ENCODE results near the gene SRBD1. TPM values are rescaled to one million over a fixed set of nuclear protein-coding genes. Genes with fewer than 3 reads are reported as not detected.

The SRBD1 gene
- total RNA-seq, 8 experiments from 2014 or later: 17.0 to 27.1 (median 20.4) TPM

- no peaks in the 10 kb centered on the region for H3K4me1 ChIP-seq (replicated peaks in 1 of 2)
- WGBS, 10 experiments: 20 to 79% (median 56%) methylated on average over 1 of the region's 1 CpG; no CpG with 5 or more reads in 4 of the 10 experiments
- no peak overlapping the region for H3K4me3 ChIP-seq
- H3K27ac ChIP-seq: no peak overlapping the region
- in situ Hi-C loops (cut with MboI; ENCODE audit: low pct_unique_long_range_greater_than_20kb in 2 of 9, low sequenced_read_pairs in 9 of 9, unreplicated experiment in 9 of 9): loop anchor here in 4 of 9 experiments (25.0 kb wide), 3 partner anchors 159 to 1284 kb away; partner anchors contain the start of gene MCFD2 (in 1 of the 4)
- no peak for ATAC-seq (replicated peaks in 6 of 8)
Measured at GRCh38 chr2:45627911-45628310, 16.8 kb upstream of the SRBD1 start.

GRCh38 chr2:45626387-45627221, 15.5 kb upstream of the SRBD1 start:
- Histone ChIP-seq H3K4me1 (replicated peaks in 1 of 2) (no peaks in the 10 kb centered on the region), H3K4me3 (no peak overlapping the region), H3K27ac (no peak overlapping the region)
- ATAC-seq (replicated peaks in 6 of 8): peak in 1 of 8 experiments; percentile 48
- in situ Hi-C loops (cut with MboI; ENCODE audit: low pct_unique_long_range_greater_than_20kb in 2 of 9, low sequenced_read_pairs in 9 of 9, unreplicated experiment in 9 of 9): loop anchor here in 4 of 9 experiments (25.0 kb wide), 3 partner anchors 161 to 1286 kb away; partner anchors contain the start of gene MCFD2 (in 1 of the 4)
- 73 to 85% (median 81%) methylated on average over 1 to 7 of the region's 8 CpGs for WGBS, 10 experiments

GRCh38 chr2:45625824-45626223, 14.8 kb upstream of the SRBD1 start:
- H3K4me1 ChIP-seq (replicated peaks in 1 of 2): no peaks in the 10 kb centered on the region
- no peak overlapping the region for H3K27ac ChIP-seq
- no peak for ATAC-seq (replicated peaks in 6 of 8)
- in situ Hi-C loops (cut with MboI; ENCODE audit: low pct_unique_long_range_greater_than_20kb in 2 of 9, low sequenced_read_pairs in 9 of 9, unreplicated experiment in 9 of 9): loop anchor here in 4 of 9 experiments (25.0 kb wide), 3 partner anchors 161 to 1286 kb away; partner anchors contain the start of gene MCFD2 (in 1 of the 4)
- no peak overlapping the region for H3K4me3 ChIP-seq

GRCh38 chr2:45623098-45623497, 12.0 kb upstream of the SRBD1 start:
- in situ Hi-C loops (cut with MboI; ENCODE audit: low pct_unique_long_range_greater_than_20kb in 2 of 9, low sequenced_read_pairs in 9 of 9, unreplicated experiment in 9 of 9): no loop called here
- peak in 1 of 8 experiments; percentile 58 for ATAC-seq (replicated peaks in 6 of 8)
- WGBS, 10 experiments: 52 to 100% (median 75%) methylated on average over 1 to 3 of the region's 3 CpGs; no CpG with 5 or more reads in 2 of the 10 experiments
- no peak overlapping the region for H3K27ac ChIP-seq
- no peak overlapping the region for H3K4me3 ChIP-seq
- H3K4me1 ChIP-seq (replicated peaks in 1 of 2): no peaks in the 10 kb centered on the region

GRCh38 chr2:45622336-45623075, 11.4 kb upstream of the SRBD1 start:
- Histone ChIP-seq H3K4me3 (no peak overlapping the region), H3K4me1 (replicated peaks in 1 of 2) (no peaks in the 10 kb centered on the region), H3K27ac (no peak overlapping the region)
- ATAC-seq (replicated peaks in 6 of 8): peak in 2 of 8 experiments; percentile 50 to 86
- WGBS, 10 experiments: 27 to 96% (median 88%) methylated on average over 3 to 6 of the region's 6 CpGs
- in situ Hi-C loops (cut with MboI; ENCODE audit: low pct_unique_long_range_greater_than_20kb in 2 of 9, low sequenced_read_pairs in 9 of 9, unreplicated experiment in 9 of 9): no loop called here

GRCh38 chr2:45617496-45617895, 6.4 kb upstream of the SRBD1 start:
- H3K27ac ChIP-seq: no peak overlapping the region
- in situ Hi-C loops (cut with MboI; ENCODE audit: low pct_unique_long_range_greater_than_20kb in 2 of 9, low sequenced_read_pairs in 9 of 9, unreplicated experiment in 9 of 9): no loop called here
- ATAC-seq (replicated peaks in 6 of 8): no peak
- H3K4me3 ChIP-seq: no peak overlapping the region
- no peaks in the 10 kb centered on the region for H3K4me1 ChIP-seq (replicated peaks in 1 of 2)
- WGBS, 10 experiments: 33 to 80% (median 55%) methylated on average over 1 to 2 of the region's 2 CpGs; no CpG with 5 or more reads in 1 of the 10 experiments

- peak in 3 of 8 experiments; percentile 39 to 81 (median 49) for ATAC-seq (replicated peaks in 6 of 8)
Measured at GRCh38 chr2:45616658-45617411, 5.8 kb upstream of the SRBD1 start.

GRCh38 chr2:45614871-45615415, 3.9 kb upstream of the SRBD1 start:
- no peak for ATAC-seq (replicated peaks in 6 of 8)
- no peak overlapping the region for H3K27ac ChIP-seq
- H3K4me3 ChIP-seq: no peak overlapping the region
- peaks cover 2 to 7% of the 10 kb centered on the region in 2 donors for H3K4me1 ChIP-seq (replicated peaks in 1 of 2)
- 0 to 100% (median 50%) methylated on average over 1 to 3 of the region's 3 CpGs; no CpG with 5 or more reads in 2 of the 10 experiments for WGBS, 10 experiments
- in situ Hi-C loops (cut with MboI; ENCODE audit: low pct_unique_long_range_greater_than_20kb in 2 of 9, low sequenced_read_pairs in 9 of 9, unreplicated experiment in 9 of 9): no loop called here

More at GRCh38 chr2:45616658-45617411, 5.8 kb upstream of the SRBD1 start:
- Histone ChIP-seq H3K4me3 (no peak overlapping the region), H3K4me1 (replicated peaks in 1 of 2) (peaks cover 0 to under 1% of the 10 kb centered on the region in 2 donors), H3K27ac (no peak overlapping the region)
- WGBS, 10 experiments: 0 to 100% (median 58%) methylated on average over 1 to 4 of the region's 4 CpGs
- in situ Hi-C loops (cut with MboI; ENCODE audit: low pct_unique_long_range_greater_than_20kb in 2 of 9, low sequenced_read_pairs in 9 of 9, unreplicated experiment in 9 of 9): no loop called here

- no peak overlapping the region for H3K27ac ChIP-seq
- WGBS, 10 experiments: 0 to 100% (median 60%) methylated on average over 1 of the region's 1 CpG; no CpG with 5 or more reads in 5 of the 10 experiments
- peaks cover 5 to 10% of the 10 kb centered on the region in 2 donors for H3K4me1 ChIP-seq (replicated peaks in 1 of 2)
- no peak for ATAC-seq (replicated peaks in 6 of 8)
- H3K4me3 ChIP-seq: no peak overlapping the region
- in situ Hi-C loops (cut with MboI; ENCODE audit: low pct_unique_long_range_greater_than_20kb in 2 of 9, low sequenced_read_pairs in 9 of 9, unreplicated experiment in 9 of 9): no loop called here
Measured at GRCh38 chr2:45614330-45614729, 3.3 kb upstream of the SRBD1 start.

GRCh38 chr2:45612731-45613130, 1.7 kb upstream of the SRBD1 start:
- ATAC-seq (replicated peaks in 6 of 8): no peak
- H3K4me3 ChIP-seq: no peak overlapping the region
- H3K27ac ChIP-seq: no peak overlapping the region
- WGBS, 10 experiments: 6 to 100% (median 89%) methylated on average over 1 to 2 of the region's 2 CpGs; no CpG with 5 or more reads in 2 of the 10 experiments
- in situ Hi-C loops (cut with MboI; ENCODE audit: low pct_unique_long_range_greater_than_20kb in 2 of 9, low sequenced_read_pairs in 9 of 9, unreplicated experiment in 9 of 9): no loop called here
- peaks cover 5 to 10% of the 10 kb centered on the region in 2 donors for H3K4me1 ChIP-seq (replicated peaks in 1 of 2)

GRCh38 chr2:45612285-45612684, 1.2 kb upstream of the SRBD1 start:
- no peak overlapping the region for H3K4me3 ChIP-seq
- WGBS, 10 experiments: 50 to 100% (median 87%) methylated on average over 1 to 2 of the region's 2 CpGs; no CpG with 5 or more reads in 2 of the 10 experiments
- no peak for ATAC-seq (replicated peaks in 6 of 8)
- in situ Hi-C loops (cut with MboI; ENCODE audit: low pct_unique_long_range_greater_than_20kb in 2 of 9, low sequenced_read_pairs in 9 of 9, unreplicated experiment in 9 of 9): no loop called here
- peaks cover 5 to 10% of the 10 kb centered on the region in 2 donors for H3K4me1 ChIP-seq (replicated peaks in 1 of 2)
- no peak overlapping the region for H3K27ac ChIP-seq

GRCh38 chr2:45610281-45611019, 617 bp downstream of the SRBD1 start:
- 0 to 14% (median 0%) methylated on average over 1 to 14 of the region's 23 CpGs for WGBS, 10 experiments
- Histone ChIP-seq H3K4me3 (peak overlapping the region; percentile 41 to 78 (median 67)), H3K27ac (peak overlapping the region; percentile 73 to 88), H3K4me1 (replicated peaks in 1 of 2) (peaks cover 5 to 10% of the 10 kb centered on the region in 2 donors)
- ATAC-seq (replicated peaks in 6 of 8): peak; percentile 74 to 84 (median 80)
- in situ Hi-C loops (cut with MboI; ENCODE audit: low pct_unique_long_range_greater_than_20kb in 2 of 9, low sequenced_read_pairs in 9 of 9, unreplicated experiment in 9 of 9): no loop called here
